ENCODE results near the gene KLHL22. TPM values are rescaled to one million over a fixed set of nuclear protein-coding genes. Genes with fewer than 3 reads are reported as not detected.

KLHL22 gene
- total and polyA plus RNA-seq, 4 donors, result 12.1 to 28.3 (median 18.8) TPM

GRCh38 chr22:20433686-20434241 lies 61.8 kb downstream of the KLHL22 start:
- WGBS, 2 donors, result 76 to 88% methylated on average over 4 of the region's 4 CpGs
- H3K4me3 ChIP-seq, result no peak overlapping the region
- ATAC-seq (ENCODE audit: insufficient read depth, low FRiP score), result no peak
- H3K4me1 ChIP-seq (ENCODE audit: control insufficient read depth in 5 of 5, insufficient read depth in 5 of 5, low read length in 5 of 5), result peaks cover 0 to 61% (median 27%) of the 10 kb centered on the region in 5 donors
- no peak overlapping the region for H3K9ac ChIP-seq (ENCODE audit: insufficient read depth in 1 of 2, low read length in 2 of 2)
- no peaks in the 10 kb centered on the region for H3K9me3 ChIP-seq (ENCODE audit: control insufficient read depth in 4 of 4, insufficient read depth in 3 of 4, low read length in 3 of 4)
- H3K36me3 ChIP-seq (ENCODE audit: control insufficient read depth in 4 of 4, insufficient read depth in 4 of 4, low read length in 4 of 4), result peaks cover 0 to 14% (median under 1%) of the 10 kb centered on the region in 4 donors
- H3K27ac ChIP-seq (ENCODE audit: low read depth in 1 of 2, low read length in 1 of 2), result no peak overlapping the region
- DNase-seq, result no peak
- no peak for TF ChIP-seq CTCF (IDR thresholded peaks at IDR 0.05; ENCODE audit: control extremely low read depth, extremely low read depth)
- H3K27me3 ChIP-seq (ENCODE audit: control insufficient read depth in 3 of 3, insufficient read depth in 3 of 3, low read length in 2 of 3), result peaks cover 0 to 17% (median 0%) of the 10 kb centered on the region in 3 donors

GRCh38 chr22:20433191-20433590 lies 62.4 kb downstream of the KLHL22 start:
- H3K9ac ChIP-seq (ENCODE audit: insufficient read depth in 1 of 2, low read length in 2 of 2), result no peak overlapping the region
- no peaks in the 10 kb centered on the region for H3K9me3 ChIP-seq (ENCODE audit: control insufficient read depth in 4 of 4, insufficient read depth in 3 of 4, low read length in 3 of 4)
- DNase-seq, result no peak
- WGBS, 2 donors, result 93 to 95% methylated on average over 11 of the region's 11 CpGs
- no peak overlapping the region for H3K4me3 ChIP-seq
- H3K27me3 ChIP-seq (ENCODE audit: control insufficient read depth in 3 of 3, insufficient read depth in 3 of 3, low read length in 2 of 3), result peaks cover 0 to 19% (median 0%) of the 10 kb centered on the region in 3 donors
- H3K36me3 ChIP-seq (ENCODE audit: control insufficient read depth in 4 of 4, insufficient read depth in 4 of 4, low read length in 4 of 4), result peaks cover 0 to 16% (median 2%) of the 10 kb centered on the region in 4 donors
- peaks cover 0 to 55% (median 22%) of the 10 kb centered on the region in 5 donors for H3K4me1 ChIP-seq (ENCODE audit: control insufficient read depth in 5 of 5, insufficient read depth in 5 of 5, low read length in 5 of 5)
- no peak for TF ChIP-seq CTCF (IDR thresholded peaks at IDR 0.05; ENCODE audit: control extremely low read depth, extremely low read depth)
- no peak for ATAC-seq (ENCODE audit: insufficient read depth, low FRiP score)
- H3K27ac ChIP-seq (ENCODE audit: low read depth in 1 of 2, low read length in 1 of 2), result no peak overlapping the region

GRCh38 chr22:20432244-20432686 lies 63.3 kb downstream of the KLHL22 start:
- peaks cover 0 to 19% (median 0%) of the 10 kb centered on the region in 3 donors for H3K27me3 ChIP-seq (ENCODE audit: control insufficient read depth in 3 of 3, insufficient read depth in 3 of 3, low read length in 2 of 3)
- H3K4me3 ChIP-seq, result no peak overlapping the region
- no peak overlapping the region for H3K27ac ChIP-seq (ENCODE audit: low read depth in 1 of 2, low read length in 1 of 2)
- H3K36me3 ChIP-seq (ENCODE audit: control insufficient read depth in 4 of 4, insufficient read depth in 4 of 4, low read length in 4 of 4), result peaks cover 0 to 19% (median 8%) of the 10 kb centered on the region in 4 donors
- no peak for ATAC-seq (ENCODE audit: insufficient read depth, low FRiP score)
- DNase-seq, result no peak
- TF ChIP-seq CTCF (IDR thresholded peaks at IDR 0.05; ENCODE audit: control extremely low read depth, extremely low read depth), result no peak
- peaks cover 0 to 55% (median 22%) of the 10 kb centered on the region in 5 donors for H3K4me1 ChIP-seq (ENCODE audit: control insufficient read depth in 5 of 5, insufficient read depth in 5 of 5, low read length in 5 of 5)
- 88 to 95% methylated on average over 3 of the region's 3 CpGs for WGBS, 2 donors
- no peaks in the 10 kb centered on the region for H3K9me3 ChIP-seq (ENCODE audit: control insufficient read depth in 4 of 4, insufficient read depth in 3 of 4, low read length in 3 of 4)
- no peak overlapping the region for H3K9ac ChIP-seq (ENCODE audit: insufficient read depth in 1 of 2, low read length in 2 of 2)

Data from lung (tissue), 12 donors.